HG02970 (cell line): ENCODE data around the gene SULT6B1.

Experiments
- ATAC-seq: cut with Tn5 transposase; IDR thresholded peaks from one replicate; pipeline ENCODE4 v1.9.1; 2021; ENCODE audit warnings: mild to moderate bottlenecking, moderate library complexity, moderate number of reproducible peaks; ENCODE audit not compliant: unreplicated experiment, low FRiP score

Gene SULT6B1

GRCh38 chr2:37154785-37155184 lies 33.7 kb downstream of the SULT6B1 start:
- ATAC-seq: no peak

DNA sequence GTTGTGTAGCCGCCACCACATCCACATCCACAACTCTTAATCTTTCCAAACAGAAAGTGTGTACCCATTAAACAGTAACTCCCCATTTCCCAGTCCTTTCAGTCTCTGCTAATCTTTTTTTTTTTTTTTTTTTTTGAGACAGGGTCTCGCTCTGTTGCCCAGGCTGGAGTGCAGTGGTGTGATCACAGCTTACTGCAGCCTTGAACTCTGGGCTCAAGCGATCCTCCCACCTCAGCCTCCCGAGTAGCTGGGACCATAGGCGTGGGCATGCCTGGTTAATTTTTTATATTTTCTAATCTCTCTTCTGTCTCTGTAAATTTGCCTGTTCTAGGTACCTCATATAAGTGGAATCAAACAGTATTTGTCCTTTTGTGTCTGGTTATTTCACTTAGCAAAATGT lies 35.2 kb downstream of the SULT6B1 start:
- ATAC-seq: no peak

- no peak for ATAC-seq
Measured at GRCh38 chr2:37149626-37150322, 38.7 kb downstream of the SULT6B1 start.

- ATAC-seq: no peak
Measured at GRCh38 chr2:37148325-37148724, 40.1 kb downstream of the SULT6B1 start.

DNA sequence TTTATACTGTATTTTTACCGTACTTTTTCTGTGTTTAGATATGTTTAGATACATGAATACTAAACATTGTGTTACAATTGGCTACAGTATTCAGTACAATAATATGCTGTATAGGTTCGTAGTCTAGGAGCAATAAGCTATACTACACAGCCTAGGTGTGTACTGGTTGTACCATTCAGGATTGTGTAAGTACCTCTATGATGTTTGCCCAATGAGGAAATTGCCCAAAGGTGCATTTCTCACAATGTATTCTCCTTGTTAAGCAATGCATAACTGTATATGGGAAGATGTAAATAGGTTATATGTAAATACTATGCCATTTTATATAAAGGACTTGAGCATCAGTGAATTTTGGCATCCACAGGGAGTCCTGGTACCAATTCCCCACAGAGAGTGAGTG lies 42.4 kb downstream of the SULT6B1 start:
- ATAC-seq: no peak

- ATAC-seq: no peak
Measured at GRCh38 chr2:37143974-37144373, 44.5 kb downstream of the SULT6B1 start.

DNA sequence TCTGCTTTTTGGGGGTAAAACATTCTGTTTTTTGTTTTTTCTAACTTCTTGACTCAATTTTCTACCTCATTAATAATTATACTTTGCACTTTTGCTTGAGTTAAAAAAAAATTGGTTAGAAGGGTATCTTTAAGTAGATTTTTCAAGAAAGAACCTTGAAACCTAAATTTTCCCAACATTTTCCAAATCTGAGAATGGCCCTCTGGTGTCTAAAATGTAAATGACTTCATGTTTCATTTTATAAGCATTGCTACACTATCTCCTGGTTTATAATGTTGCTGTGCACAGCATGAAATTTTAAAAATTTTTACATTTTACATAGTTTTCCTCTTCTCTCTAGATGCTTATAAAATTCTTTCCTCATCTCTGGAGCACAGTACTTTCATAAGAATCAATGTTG lies 45.9 kb downstream of the SULT6B1 start:
- ATAC-seq: no peak

GRCh38 chr2:37132914-37133313 lies 55.6 kb downstream of the SULT6B1 start:
- no peak for ATAC-seq

DNA sequence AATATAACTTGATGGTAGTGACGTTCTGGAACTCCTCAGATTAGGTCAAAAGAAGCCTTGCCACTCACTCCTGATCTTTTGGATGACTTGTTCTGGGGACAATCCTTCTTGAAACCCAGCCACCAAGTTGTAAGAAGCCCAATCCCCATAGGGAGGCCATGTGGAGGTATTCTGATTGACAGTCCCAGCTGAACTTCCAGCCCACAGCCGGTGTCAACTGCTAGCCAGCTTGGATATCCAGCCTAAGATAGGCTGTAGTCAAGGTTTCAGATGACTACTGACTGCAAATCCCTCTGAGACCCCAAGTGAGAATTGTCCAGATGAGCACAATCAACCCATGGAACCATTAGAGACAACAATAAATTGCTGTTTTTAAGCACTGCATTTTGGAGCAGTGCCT lies 63.1 kb downstream of the SULT6B1 start:
- no peak for ATAC-seq

DNA sequence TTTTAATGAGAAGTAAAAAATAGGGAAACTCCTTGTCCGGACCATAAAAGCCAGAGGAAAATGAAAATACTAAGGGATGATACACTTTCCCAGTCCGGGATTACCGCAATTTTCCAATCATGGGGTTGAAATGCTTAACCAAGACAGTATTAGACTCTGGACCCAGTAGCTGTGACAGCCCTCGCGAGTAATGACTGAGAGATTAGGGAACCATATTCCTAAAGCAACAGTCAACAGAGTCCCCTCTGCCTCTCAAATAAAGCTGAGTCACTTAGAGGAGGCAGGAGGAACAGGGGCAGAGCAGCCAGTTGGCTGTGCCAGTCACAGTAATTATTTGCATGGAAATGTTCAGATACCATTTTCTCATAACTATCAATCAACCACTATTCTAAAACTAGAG lies 69.3 kb downstream of the SULT6B1 start:
- no peak for ATAC-seq
